HCT116 (cell line): ENCODE data around the gene BAHCC1. TPM values are rescaled to one million over a fixed set of nuclear protein-coding genes. Genes with fewer than 3 reads are reported as not detected.

Experiments
- ATAC-seq: fragments of 200-7000 bp; cut with Tn5 transposase; 2 replicates; pipeline ENCODE4 v1.9.1; 2020; ENCODE audit warnings: mild to moderate bottlenecking, moderate library complexity
- BruUV-seq: library from RNA; stranded (reverse); fragments of 400-500 nt; replicated peaks from 2 replicates; lab custom pipeline; 2021; lab: Mats Ljungman, UMichigan
- CTCF ChIA-PET: fragments of 300-600 bp; sonication (Branson Sonifier 250); formaldehyde crosslinking; loops from one replicate; lab custom pipeline; 2021; ENCODE audit warnings: antibody characterized with exemption; lab: Charles Lee
- POLR2A ChIA-PET: fragments of 300-600, 350-600 bp; sonication (Branson Sonifier 250); formaldehyde crosslinking; loops from one replicate; lab custom pipeline; 2021; ENCODE audit warnings: antibody characterized with exemption; lab: Charles Lee
- RAD21 ChIA-PET, 2 experiments: fragments of 300-600 bp; sonication (Branson Sonifier 250); formaldehyde crosslinking; loops; one replicate each; lab custom pipeline; 2023; ENCODE audit warnings: low total read pairs in 2 of 2; ENCODE audit not compliant: uncharacterized antibody in 2 of 2, unreplicated experiment in 2 of 2, low non-redundant PET in 1 of 2; lab: Charles Lee
- DNase-seq: peaks from one replicate; pipeline ENCODE4 v3.0.0-alpha.2; 2010; ENCODE audit warnings: low read depth, low spot score
- H2AFZ ChIP-seq: fragments of 200-600 bp; shearing (Covaris generic), sonication (generic); 2 replicates; pipeline ENCODE4 v1.6.1; 2017; ENCODE audit warnings: low read depth, mixed run types, mixed read lengths, antibody characterized with exemption, low read length; ENCODE audit not compliant: poor library complexity, severe bottlenecking
- H3K27ac ChIP-seq: 2 replicates; pipeline ENCODE4 v1.5.1; 2012; ENCODE audit warnings: low read depth, low read length
- H3K27me3 ChIP-seq: fragments of 200-600 bp; sonication (generic); 2 replicates; pipeline ENCODE4 v1.6.1; 2016; ENCODE audit warnings: mixed run types, low read length, mixed read lengths; ENCODE audit not compliant: insufficient read depth
- H3K36me3 ChIP-seq, 2 experiments: fragments of 200-500 bp in 1 of 2; fragments of 200-600 bp in 1 of 2; sonication (Bioruptor generic) in 1 of 2; sonication (generic) in 1 of 2; 2 replicates each; pipeline versions ENCODE4 v1.5.1 to v1.6.1; 2014 to 2016; ENCODE audit warnings: low read length in 2 of 2, inconsistent platforms in 1 of 2, mixed read lengths in 1 of 2, mixed run types in 1 of 2; ENCODE audit not compliant: insufficient read depth in 2 of 2, control insufficient read depth in 1 of 2
- H3K4me1 ChIP-seq, 2 experiments: fragments of 200-600 bp in 1 of 2; sonication (generic) in 1 of 2; 2 replicates each; pipeline versions ENCODE4 v1.5.1 to v1.6.1; 2012 to 2017; ENCODE audit warnings: low read length in 2 of 2, inconsistent platforms in 1 of 2, mild to moderate bottlenecking in 1 of 2, mixed read lengths in 1 of 2, mixed run types in 1 of 2, moderate library complexity in 1 of 2; ENCODE audit not compliant: insufficient read depth in 2 of 2, control insufficient read depth in 1 of 2
- H3K4me2 ChIP-seq: fragments of 200-600 bp; sonication (generic); 2 replicates; pipeline ENCODE4 v1.6.1; 2017; ENCODE audit warnings: mixed run types, low read length, mixed read lengths
- H3K4me3 ChIP-seq, 2 experiments: fragments of 200-600 bp in 1 of 2; sonication (generic) in 1 of 2; replicated peaks in 1 of 2; 2 replicates each; pipeline ENCODE4 v1.5.1; 2011 to 2016; ENCODE audit warnings: low read length in 2 of 2, control low read depth in 1 of 2, low read depth in 1 of 2, mild to moderate bottlenecking in 1 of 2, mixed read lengths in 1 of 2, mixed run types in 1 of 2
- H3K79me2 ChIP-seq: fragments of 200-600 bp; sonication (generic); 2 replicates; pipeline ENCODE4 v1.6.1; 2017; ENCODE audit warnings: mild to moderate bottlenecking, mixed run types, low read length, moderate library complexity, mixed read lengths; ENCODE audit not compliant: insufficient read depth
- H3K9ac ChIP-seq: fragments of 200-600 bp; sonication (generic); 2 replicates; pipeline ENCODE4 v1.6.1; 2016; ENCODE audit warnings: low read length, mixed read lengths
- H3K9me2 ChIP-seq: fragments of 200-600 bp; sonication (generic), shearing (Covaris generic); 2 replicates; pipeline ENCODE4 v1.6.1; 2017; ENCODE audit warnings: mixed run types, mild to moderate bottlenecking, moderate library complexity; ENCODE audit not compliant: insufficient read depth
- H3K9me3 ChIP-seq, 2 experiments: fragments of 200-500 bp in 1 of 2; fragments of 200-600 bp in 1 of 2; sonication (Bioruptor generic) in 1 of 2; sonication (generic) in 1 of 2; 2 replicates each; pipeline ENCODE4 v1.6.1; 2014 to 2017; ENCODE audit warnings: low read length in 2 of 2, mixed read lengths in 2 of 2, inconsistent platforms in 1 of 2, low read depth in 1 of 2, mild to moderate bottlenecking in 1 of 2, mixed run types in 1 of 2, moderate library complexity in 1 of 2; ENCODE audit not compliant: control insufficient read depth in 1 of 2, insufficient read depth in 1 of 2
- H4K20me1 ChIP-seq: fragments of 200-600 bp; sonication (generic), shearing (Covaris generic); 2 replicates; pipeline ENCODE4 v1.6.1; 2017; ENCODE audit warnings: mixed run types, mild to moderate bottlenecking, moderate library complexity; ENCODE audit not compliant: insufficient read depth
- CEBPB ChIP-seq: IDR thresholded peaks from 2 replicates; pipeline ENCODE4 v1.6.1; 2012; ENCODE audit warnings: low read depth
- EGR1 ChIP-seq: IDR thresholded peaks from 2 replicates; pipeline ENCODE4 v1.6.1; 2012; ENCODE audit warnings: low read depth
- ELF1 ChIP-seq: IDR thresholded peaks from 2 replicates; pipeline ENCODE4 v1.6.1; 2012; ENCODE audit warnings: low read depth, borderline replicate concordance
- EZH2 ChIP-seq: fragments of 200-600 bp; sonication (generic); IDR thresholded peaks from 2 replicates; pipeline ENCODE4 v1.6.1; 2017; ENCODE audit warnings: antibody characterized with exemption, mixed run types
- FOSL1 ChIP-seq: IDR thresholded peaks from 2 replicates; pipeline ENCODE4 v1.6.1; 2012; ENCODE audit warnings: low read depth
- JUND ChIP-seq: IDR thresholded peaks from 2 replicates; pipeline ENCODE4 v1.6.1; 2012
- POLR2AphosphoS5 ChIP-seq: IDR thresholded peaks from 2 replicates; pipeline ENCODE4 v1.6.1; 2011; ENCODE audit warnings: mild to moderate bottlenecking, low read depth, low read length, moderate library complexity
- RAD21 ChIP-seq: IDR thresholded peaks from 2 replicates; pipeline ENCODE4 v1.6.1; 2012; ENCODE audit warnings: low read depth, mild to moderate bottlenecking
- SIN3A ChIP-seq: IDR thresholded peaks from 2 replicates; pipeline ENCODE4 v1.6.1; 2012; ENCODE audit warnings: low read depth
- SP1 ChIP-seq: IDR thresholded peaks from 2 replicates; pipeline ENCODE4 v1.6.1; 2012; ENCODE audit warnings: low read depth
- SRF ChIP-seq: IDR thresholded peaks from 2 replicates; pipeline ENCODE4 v1.6.1; 2012; ENCODE audit warnings: low read depth
- TCF7L2 ChIP-seq: IDR thresholded peaks from 2 replicates; pipeline ENCODE4 v1.7.0; 2011; ENCODE audit warnings: borderline replicate concordance, inconsistent platforms; ENCODE audit not compliant: insufficient read depth, insufficient read length; ENCODE audit errors: extremely low read depth
- YY1 ChIP-seq: IDR thresholded peaks from 2 replicates; pipeline ENCODE4 v1.6.1; 2011; ENCODE audit warnings: low read length, low read depth, moderate library complexity, mild to moderate bottlenecking; ENCODE audit not compliant: insufficient replicate concordance; ENCODE audit errors: extremely low read depth
- ZFX ChIP-seq: fragments of 450-650 bp; IDR thresholded peaks from 2 replicates; pipeline ENCODE4 v1.6.1; 2017
- intact Hi-C: fragments of 100-400 bp; cut with micrococcal nuclease; formaldehyde crosslinking; loops from 2 replicates; pipeline ENCODE4 v1.10.0; 2022
- total RNA-seq: library from RNA; stranded (reverse); gene quantifications from one replicate; pipeline ENCODE4 v1.2.1, GENCODE V29; 2021; ENCODE audit not compliant: unreplicated experiment
- TF ChIP-seq, protein P1 (sequence below): IDR thresholded peaks from 2 replicates; pipeline ENCODE4 v1.6.1; 2012
- TF ChIP-seq, protein P2 (sequence below): IDR thresholded peaks from 2 replicates; pipeline ENCODE4 v1.6.1; 2012; ENCODE audit warnings: low read depth
- TF ChIP-seq, protein P3 (sequence below): IDR thresholded peaks from 2 replicates; pipeline ENCODE4 v1.6.1; 2011; ENCODE audit warnings: mild to moderate bottlenecking, low read length, moderate library complexity; ENCODE audit not compliant: insufficient replicate concordance; ENCODE audit errors: extremely low read depth
- TF ChIP-seq, protein P4 (sequence below), 3 experiments: fragments of 200-600 bp in 1 of 3; sonication (generic) in 1 of 3; IDR thresholded peaks in 2 of 3; conservative IDR thresholded peaks in 1 of 3; 2 replicates each; pipeline ENCODE4 v1.5.1; 2012 to 2017; ENCODE audit warnings: low read depth in 2 of 3, low read length in 2 of 3, antibody characterized with exemption in 1 of 3, borderline replicate concordance in 1 of 3, control low read depth in 1 of 3, mild to moderate bottlenecking in 1 of 3, mixed read lengths in 1 of 3, mixed run types in 1 of 3, moderate library complexity in 1 of 3; ENCODE audit not compliant: insufficient read depth in 1 of 3
- TF ChIP-seq, protein P5 (sequence below): IDR thresholded peaks from 2 replicates; pipeline ENCODE4 v1.6.1; 2012

The BAHCC1 gene
- total RNA-seq, 1 experiment from 2014 or later: 45.2 TPM

DNA sequence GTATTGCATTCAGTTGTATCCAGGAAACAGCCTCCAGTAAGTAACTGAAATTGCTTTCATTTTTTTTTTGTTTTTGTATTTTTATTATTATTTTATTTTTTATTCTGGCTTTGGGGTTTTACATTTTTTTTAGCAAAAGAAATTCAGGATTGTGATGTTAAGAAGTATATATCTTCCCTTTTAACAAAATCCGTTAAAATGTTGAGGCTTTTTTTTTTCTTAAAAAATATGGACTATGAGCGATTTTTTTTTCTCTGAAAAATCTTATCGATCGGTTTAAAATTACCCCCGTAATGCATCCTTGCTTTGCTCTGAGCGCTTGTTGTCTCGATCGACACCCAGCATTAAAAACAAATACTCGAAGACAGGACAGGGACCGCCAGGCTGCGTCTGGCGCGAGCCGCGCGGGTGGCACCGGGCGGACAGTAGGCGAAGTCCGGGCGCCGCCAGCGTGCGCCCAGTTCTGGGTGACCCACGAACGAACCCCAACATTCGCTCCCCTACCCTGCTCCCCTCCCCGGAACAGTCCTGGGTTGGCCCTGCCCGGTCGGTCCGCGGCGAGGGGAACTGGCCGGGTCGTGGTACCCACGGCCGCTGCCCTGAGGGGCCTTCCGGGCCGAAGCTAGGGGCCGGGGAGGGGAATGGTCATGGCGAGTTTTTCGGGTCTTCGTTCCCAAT lies 482 bp downstream of the BAHCC1 start:
- H4K20me1 ChIP-seq: no peaks in the 10 kb centered on the region
- no peak overlapping the region for H2AFZ ChIP-seq
- CTCF ChIA-PET: interaction anchor here (0.9 to 2.7 kb wide), 13 partner anchors 10 to 104 kb away, joined by 3 to 15 read pairs (median 5); partner anchors contain the start of gene SLC38A10
- peak overlapping the region; percentile 99 for H3K27ac ChIP-seq
- H3K4me1 ChIP-seq: peaks cover 30 to 52% of the 10 kb centered on the region in 2 experiments
- H3K4me3 ChIP-seq: peak overlapping the region; percentile 82 to 83
- H3K4me2 ChIP-seq: peak overlapping the region; percentile 78
- DNase-seq (no peak), ATAC-seq (no peak)
- H3K79me2 ChIP-seq: peaks cover 66% of the 10 kb centered on the region
- RAD21 ChIA-PET: interaction anchor here (0.8 to 1.5 kb wide), 6 partner anchors 24 to 104 kb away, joined by 3 to 10 read pairs (median 4); no protein-coding TSS in a partner anchor
- H3K36me3 ChIP-seq: peaks cover 2 to 4% of the 10 kb centered on the region in 2 experiments; a peak in 2 of 4 replicates
- no peaks in the 10 kb centered on the region for H3K9me2 ChIP-seq
- intact Hi-C loops: loop anchor here (2.0 kb wide), 4 partner anchors 27 to 101 kb away; partner anchors contain the start of gene SLC38A10
- H3K9me3 ChIP-seq: no peaks in the 10 kb centered on the region
- POLR2A ChIA-PET: interaction anchor here (0.6 to 2.2 kb wide), 29 partner anchors 9 to 173 kb away, joined by 3 to 21 read pairs (median 5); partner anchors contain the start of genes ACTG1, CEP131 and SLC38A10
- BruUV-seq: TSS peak; percentile 99
- H3K27me3 ChIP-seq: no peaks in the 10 kb centered on the region
- H3K9ac ChIP-seq: peak overlapping the region; percentile 95
- TF ChIP-seq ELF1: no peak
- TF ChIP-seq, protein P1, sequence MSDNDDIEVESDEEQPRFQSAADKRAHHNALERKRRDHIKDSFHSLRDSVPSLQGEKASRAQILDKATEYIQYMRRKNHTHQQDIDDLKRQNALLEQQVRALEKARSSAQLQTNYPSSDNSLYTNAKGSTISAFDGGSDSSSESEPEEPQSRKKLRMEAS: no peak
- TF ChIP-seq EGR1: no peak
- TF ChIP-seq CEBPB: no peak
- no peak for TF ChIP-seq POLR2AphosphoS5
- TF ChIP-seq SIN3A: no peak
- TF ChIP-seq, protein P2, sequence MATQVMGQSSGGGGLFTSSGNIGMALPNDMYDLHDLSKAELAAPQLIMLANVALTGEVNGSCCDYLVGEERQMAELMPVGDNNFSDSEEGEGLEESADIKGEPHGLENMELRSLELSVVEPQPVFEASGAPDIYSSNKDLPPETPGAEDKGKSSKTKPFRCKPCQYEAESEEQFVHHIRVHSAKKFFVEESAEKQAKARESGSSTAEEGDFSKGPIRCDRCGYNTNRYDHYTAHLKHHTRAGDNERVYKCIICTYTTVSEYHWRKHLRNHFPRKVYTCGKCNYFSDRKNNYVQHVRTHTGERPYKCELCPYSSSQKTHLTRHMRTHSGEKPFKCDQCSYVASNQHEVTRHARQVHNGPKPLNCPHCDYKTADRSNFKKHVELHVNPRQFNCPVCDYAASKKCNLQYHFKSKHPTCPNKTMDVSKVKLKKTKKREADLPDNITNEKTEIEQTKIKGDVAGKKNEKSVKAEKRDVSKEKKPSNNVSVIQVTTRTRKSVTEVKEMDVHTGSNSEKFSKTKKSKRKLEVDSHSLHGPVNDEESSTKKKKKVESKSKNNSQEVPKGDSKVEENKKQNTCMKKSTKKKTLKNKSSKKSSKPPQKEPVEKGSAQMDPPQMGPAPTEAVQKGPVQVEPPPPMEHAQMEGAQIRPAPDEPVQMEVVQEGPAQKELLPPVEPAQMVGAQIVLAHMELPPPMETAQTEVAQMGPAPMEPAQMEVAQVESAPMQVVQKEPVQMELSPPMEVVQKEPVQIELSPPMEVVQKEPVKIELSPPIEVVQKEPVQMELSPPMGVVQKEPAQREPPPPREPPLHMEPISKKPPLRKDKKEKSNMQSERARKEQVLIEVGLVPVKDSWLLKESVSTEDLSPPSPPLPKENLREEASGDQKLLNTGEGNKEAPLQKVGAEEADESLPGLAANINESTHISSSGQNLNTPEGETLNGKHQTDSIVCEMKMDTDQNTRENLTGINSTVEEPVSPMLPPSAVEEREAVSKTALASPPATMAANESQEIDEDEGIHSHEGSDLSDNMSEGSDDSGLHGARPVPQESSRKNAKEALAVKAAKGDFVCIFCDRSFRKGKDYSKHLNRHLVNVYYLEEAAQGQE: no peak
- no peak for TF ChIP-seq ZFX
- no peak for TF ChIP-seq SRF
- no peak for TF ChIP-seq SP1
- no peak for TF ChIP-seq TCF7L2
- no peak for TF ChIP-seq JUND
- TF ChIP-seq RAD21: no peak
- no peak for TF ChIP-seq FOSL1
- TF ChIP-seq YY1: no peak
- TF ChIP-seq, protein P3, sequence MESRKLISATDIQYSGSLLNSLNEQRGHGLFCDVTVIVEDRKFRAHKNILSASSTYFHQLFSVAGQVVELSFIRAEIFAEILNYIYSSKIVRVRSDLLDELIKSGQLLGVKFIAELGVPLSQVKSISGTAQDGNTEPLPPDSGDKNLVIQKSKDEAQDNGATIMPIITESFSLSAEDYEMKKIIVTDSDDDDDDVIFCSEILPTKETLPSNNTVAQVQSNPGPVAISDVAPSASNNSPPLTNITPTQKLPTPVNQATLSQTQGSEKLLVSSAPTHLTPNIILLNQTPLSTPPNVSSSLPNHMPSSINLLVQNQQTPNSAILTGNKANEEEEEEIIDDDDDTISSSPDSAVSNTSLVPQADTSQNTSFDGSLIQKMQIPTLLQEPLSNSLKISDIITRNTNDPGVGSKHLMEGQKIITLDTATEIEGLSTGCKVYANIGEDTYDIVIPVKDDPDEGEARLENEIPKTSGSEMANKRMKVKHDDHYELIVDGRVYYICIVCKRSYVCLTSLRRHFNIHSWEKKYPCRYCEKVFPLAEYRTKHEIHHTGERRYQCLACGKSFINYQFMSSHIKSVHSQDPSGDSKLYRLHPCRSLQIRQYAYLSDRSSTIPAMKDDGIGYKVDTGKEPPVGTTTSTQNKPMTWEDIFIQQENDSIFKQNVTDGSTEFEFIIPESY: no peak
- TF ChIP-seq, protein P4, sequence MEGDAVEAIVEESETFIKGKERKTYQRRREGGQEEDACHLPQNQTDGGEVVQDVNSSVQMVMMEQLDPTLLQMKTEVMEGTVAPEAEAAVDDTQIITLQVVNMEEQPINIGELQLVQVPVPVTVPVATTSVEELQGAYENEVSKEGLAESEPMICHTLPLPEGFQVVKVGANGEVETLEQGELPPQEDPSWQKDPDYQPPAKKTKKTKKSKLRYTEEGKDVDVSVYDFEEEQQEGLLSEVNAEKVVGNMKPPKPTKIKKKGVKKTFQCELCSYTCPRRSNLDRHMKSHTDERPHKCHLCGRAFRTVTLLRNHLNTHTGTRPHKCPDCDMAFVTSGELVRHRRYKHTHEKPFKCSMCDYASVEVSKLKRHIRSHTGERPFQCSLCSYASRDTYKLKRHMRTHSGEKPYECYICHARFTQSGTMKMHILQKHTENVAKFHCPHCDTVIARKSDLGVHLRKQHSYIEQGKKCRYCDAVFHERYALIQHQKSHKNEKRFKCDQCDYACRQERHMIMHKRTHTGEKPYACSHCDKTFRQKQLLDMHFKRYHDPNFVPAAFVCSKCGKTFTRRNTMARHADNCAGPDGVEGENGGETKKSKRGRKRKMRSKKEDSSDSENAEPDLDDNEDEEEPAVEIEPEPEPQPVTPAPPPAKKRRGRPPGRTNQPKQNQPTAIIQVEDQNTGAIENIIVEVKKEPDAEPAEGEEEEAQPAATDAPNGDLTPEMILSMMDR (IDR thresholded peaks at IDR 0.05 in 2 of 3, conservative IDR thresholded peaks at IDR 0.05 in 1 of 3; ENCODE audit: borderline replicate concordance in 1 of 3, insufficient read depth in 1 of 3, low read depth in 2 of 3, low read length in 2 of 3): no peak
- no peak for TF ChIP-seq EZH2
- TF ChIP-seq, protein P5, sequence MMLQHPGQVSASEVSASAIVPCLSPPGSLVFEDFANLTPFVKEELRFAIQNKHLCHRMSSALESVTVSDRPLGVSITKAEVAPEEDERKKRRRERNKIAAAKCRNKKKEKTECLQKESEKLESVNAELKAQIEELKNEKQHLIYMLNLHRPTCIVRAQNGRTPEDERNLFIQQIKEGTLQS: no peak
